K562 (cell line): ENCODE data around the gene EIPR1. TPM values are rescaled to one million over a fixed set of nuclear protein-coding genes. Genes with fewer than 3 reads are reported as not detected.

Experiments
- ARID3B ChIP-seq: fragments of 250-450 bp; sonication (Bioruptor Pico); IDR thresholded peaks from 2 replicates; pipeline ENCODE4 v1.4.0; 2020; ENCODE audit warnings: borderline replicate concordance
- ATF7 ChIP-seq: fragments of 450-650 bp; IDR thresholded peaks from 2 replicates; pipeline ENCODE4 v1.7.1; 2014; ENCODE audit warnings: mild to moderate bottlenecking, moderate library complexity
- C11orf30 ChIP-seq: fragments of 450-650 bp; IDR thresholded peaks from 2 replicates; pipeline ENCODE4 v1.6.1; 2016; ENCODE audit warnings: low read depth, mild to moderate bottlenecking
- CREB3 ChIP-seq: fragments of 450-650 bp; conservative IDR thresholded peaks from 2 replicates; pipeline ENCODE4 v1.6.1; 2016; ENCODE audit warnings: missing genetic modification characterization, low read depth, mild to moderate bottlenecking, missing compliant biosample characterization, moderate library complexity
- CSDE1 ChIP-seq, 2 experiments: fragments of 450-650 bp; IDR thresholded peaks; 2 replicates each; pipeline ENCODE4 v1.6.1; 2016; ENCODE audit warnings: mild to moderate bottlenecking in 1 of 2
- CTCFL ChIP-seq: IDR thresholded peaks from 2 replicates; pipeline ENCODE4 v1.6.1; 2011; ENCODE audit warnings: borderline replicate concordance, low read depth, mild to moderate bottlenecking, moderate library complexity, low read length; ENCODE audit not compliant: insufficient read depth, poor library complexity, severe bottlenecking
- DACH1 ChIP-seq: fragments of 450-650 bp; IDR thresholded peaks from 2 replicates; pipeline ENCODE4 v1.6.1; 2018; ENCODE audit not compliant: partially characterized antibody
- ELK1 ChIP-seq: sonication (generic); formaldehyde crosslinking; IDR thresholded peaks from 2 replicates; pipeline ENCODE4 v1.8.1; 2022; ENCODE audit warnings: missing genetic modification reagents
- HDAC3 ChIP-seq: fragments of 450-650 bp; IDR thresholded peaks from 2 replicates; pipeline ENCODE4 v1.6.1; 2018; ENCODE audit warnings: borderline replicate concordance, mild to moderate bottlenecking, moderate library complexity; ENCODE audit not compliant: partially characterized antibody
- HNRNPH1 ChIP-seq: fragments of 200-400 bp; formaldehyde crosslinking; optimal IDR thresholded peaks from 2 replicates; pipeline ENCODE3; 2017; ENCODE audit warnings: low read depth, mild to moderate bottlenecking, low read length, moderate library complexity
- HOMEZ ChIP-seq: fragments of 250-450 bp; sonication (Bioruptor Pico); IDR thresholded peaks from 2 replicates; pipeline ENCODE4 v1.4.0; 2020; ENCODE audit warnings: mild to moderate bottlenecking, moderate library complexity
- MECOM ChIP-seq: fragments of 250-450 bp; sonication (Bioruptor Pico); IDR thresholded peaks from 2 replicates; pipeline ENCODE4 v1.8.0; 2022; ENCODE audit warnings: inconsistent platforms
- NFIC ChIP-seq: fragments of 450-650 bp; IDR thresholded peaks from 2 replicates; pipeline ENCODE4 v1.6.1; 2017; ENCODE audit warnings: mild to moderate bottlenecking, inconsistent platforms
- RBM39 ChIP-seq: fragments of 200-400 bp; formaldehyde crosslinking; optimal IDR thresholded peaks from 2 replicates; pipeline ENCODE3; 2018; ENCODE audit warnings: low read depth, low read length
- SMARCB1 ChIP-seq: IDR thresholded peaks from 2 replicates; pipeline ENCODE4 v1.6.1; 2011; ENCODE audit warnings: improper control_type of control experiment, low read depth; ENCODE audit not compliant: insufficient read length
- ZBTB8A ChIP-seq: fragments of 450-650 bp; IDR thresholded peaks from 2 replicates; pipeline ENCODE4 v1.6.1; 2018; ENCODE audit warnings: mild to moderate bottlenecking, moderate library complexity; ENCODE audit not compliant: partially characterized antibody
- ZNF174 ChIP-seq: fragments of 250-450 bp; sonication (Bioruptor Pico); IDR thresholded peaks from 2 replicates; pipeline ENCODE4 v1.4.0; 2020; ENCODE audit warnings: mild to moderate bottlenecking
- ZNF395 ChIP-seq: fragments of 200-800 bp; sonication (Bioruptor generic); IDR thresholded peaks from 2 replicates; pipeline ENCODE4 v1.6.1; 2017; ENCODE audit warnings: missing genetic modification characterization, missing compliant biosample characterization
- ZNF507 ChIP-seq: conservative IDR thresholded peaks from 2 replicates; pipeline ENCODE4 v1.6.1; 2017; ENCODE audit warnings: missing genetic modification characterization, missing compliant biosample characterization
- polyA plus RNA-seq, 8 experiments: library from polyadenylated mRNA; depleted of rRNA in 4 of 8; stranded (reverse) in 5 of 8; unstranded in 3 of 8; fragments of >200 nt; fragmentation: Nextera tagmentation in 2 of 8; fragmentation: Illumina TruSeq in 1 of 8; extraction: Ambion mirVana in 2 of 8; extraction: Trizol in 1 of 8; gene quantifications; 2 replicates each; pipeline versions ENCODE4 v1.2.1 to v1.2.3, GENCODE V29; 2011 to 2014; ENCODE audit warnings: inconsistent platforms in 1 of 8, missing spikeins in 1 of 8
- total RNA-seq, 7 experiments: library from RNA; depleted of rRNA in 6 of 7; stranded (reverse); fragments of >200 nt in 6 of 7; fragmentation: Illumina TruSeq in 2 of 7; extraction: Trizol in 2 of 7; gene quantifications; 2 replicates each; pipeline versions ENCODE4 v1.2.1 to v1.2.3, GENCODE V29; 2011 to 2021; ENCODE audit warnings: low replicate concordance in 1 of 7

The EIPR1 gene
- total and polyA plus RNA-seq, 9 of the 15 experiments (the other 6 are each of a cell fraction or from before 2014, with no cell fraction given) = 19.9 to 54.4 (median 35.9) TPM

- TF ChIP-seq NFIC = no peak
- no peak for TF ChIP-seq ELK1 (CRISPR knock-in tag)
- TF ChIP-seq RBM39 = no peak
- TF ChIP-seq MECOM (CRISPR knock-in tag) = no peak
- TF ChIP-seq CREB3 = no peak
- no peak for TF ChIP-seq HNRNPH1
- no peak for TF ChIP-seq C11orf30
- TF ChIP-seq CSDE1 (IDR thresholded peaks at IDR 0.05) = no peak
- TF ChIP-seq ZNF174 (CRISPR knock-in tag) = no peak
- TF ChIP-seq SMARCB1 = no peak
- no peak for TF ChIP-seq DACH1
- no peak for TF ChIP-seq HOMEZ (CRISPR knock-in tag)
- TF ChIP-seq ZNF395 (CRISPR knock-in tag) = no peak
- TF ChIP-seq HDAC3 = no peak
- TF ChIP-seq CTCFL = peak; percentile 74
- no peak for TF ChIP-seq ZNF507
- TF ChIP-seq ZBTB8A = no peak
- TF ChIP-seq ARID3B = no peak
- no peak for TF ChIP-seq ATF7
Measured at GRCh38 chr2:3303583-3304406, 73.8 kb downstream of the EIPR1 start (continued).
